Renal cortex interstitium (tissue), 11 donors: Measurements from ENCODE around the gene KIF17. TPM values are rescaled to one million over a fixed set of nuclear protein-coding genes. Genes with fewer than 3 reads are reported as not detected.
"Not testable (repeated sequence)": the region's sequence is repeated elsewhere in the genome, so short reads cannot be mapped to it uniquely, and the experiment has no call there.

Experiments
- DNase-seq, 11 donors: peaks; one replicate each; pipeline ENCODE4 v3.0.0-alpha.2; 2013; ENCODE audit warnings: low read depth in 9 of 11, low spot score in 4 of 11; ENCODE audit errors: extremely low read depth in 1 of 11
- polyA plus RNA-seq, 3 donors: library from polyadenylated mRNA; unstranded; fragments of 120-200 nt; gene quantifications; one replicate each; pipeline ENCODE4 v1.2.1, GENCODE V29; 2013; ENCODE audit not compliant: insufficient read length in 3 of 3

KIF17 gene
- polyA plus RNA-seq, 3 donors: 2.8 to 5.8 (median 3.1) TPM

- DNase-seq: no peak
These were observed 19.5 kb downstream of the KIF17 start for GRCh38 chr1:20698195-20698910.

GRCh38 chr1:20697563-20697962, 20.2 kb downstream of the KIF17 start:
- no peak for DNase-seq

- peak; percentile 65 to 89 (median 82) for DNase-seq
These were observed 21.1 kb downstream of the KIF17 start for GRCh38 chr1:20696397-20697333.

GRCh38 chr1:20695515-20695914, 22.3 kb downstream of the KIF17 start:
- DNase-seq: no peak

GRCh38 chr1:20693623-20694022, 24.2 kb downstream of the KIF17 start:
- no peak for DNase-seq

GRCh38 chr1:20691872-20692271, 25.9 kb downstream of the KIF17 start:
- no peak for DNase-seq

- no peak for DNase-seq
These were observed 28.2 kb downstream of the KIF17 start for GRCh38 chr1:20689645-20690056.

GRCh38 chr1:20686883-20687725, 30.7 kb downstream of the KIF17 start:
- DNase-seq: no peak

- no peak for DNase-seq
These were observed 32.1 kb downstream of the KIF17 start for GRCh38 chr1:20685741-20686140.

- no peak for DNase-seq
These were observed 32.6 kb downstream of the KIF17 start for GRCh38 chr1:20685099-20685662.

GRCh38 chr1:20684651-20685050, 33.2 kb downstream of the KIF17 start:
- DNase-seq: no peak

GRCh38 chr1:20684050-20684620, 33.7 kb downstream of the KIF17 start:
- no peak for DNase-seq

GRCh38 chr1:20683614-20684013, 34.2 kb downstream of the KIF17 start:
- no peak for DNase-seq

GRCh38 chr1:20682571-20683236, 35.1 kb downstream of the KIF17 start:
- DNase-seq: no peak

- DNase-seq: no peak
These were observed 35.8 kb downstream of the KIF17 start for GRCh38 chr1:20681999-20682398.

GRCh38 chr1:20680269-20680668, 37.5 kb downstream of the KIF17 start:
- DNase-seq: no peak

GRCh38 chr1:20678599-20678998, 39.2 kb downstream of the KIF17 start:
- no peak for DNase-seq

GRCh38 chr1:20673626-20674025, 44.2 kb downstream of the KIF17 start:
- not testable (repeated sequence) for DNase-seq
